ENCODE data around the gene SPC24.

GRCh38 chr19:11204076-11204602 is 48.6 kb upstream of the SPC24 start:
- TF ChIP-seq EZH2 (IDR thresholded peaks at IDR 0.05), result no peak
- TF ChIP-seq POLR2AphosphoS5 (IDR thresholded peaks at IDR 0.05; ENCODE audit: borderline replicate concordance, low read depth, low read length), result no peak

Data from SK-N-MC (cell line).